Measurements from ENCODE around the gene COCH. TPM values are rescaled to one million over a fixed set of nuclear protein-coding genes. Genes with fewer than 3 reads are reported as not detected.

COCH gene
- total RNA-seq, result under 1 TPM; 0.33 to 0.69 TPM

GRCh38 chr14:30874120-30874998, at the start of gene COCH:
TSS of gene COCH (plus strand) at chr14:30874559. CDS start at chr14:30874939, 380 bp downstream.

Other genes starting within 250 kb of the COCH start
- gene AP4S1, start 151.1 kb downstream of the COCH start, total RNA-seq, result 1 to 10 TPM; 1.7 to 5.0 TPM
- 10 to 100 TPM; 42.7 to 49.3 TPM for gene STRN3, start 151.8 kb downstream of the COCH start, total RNA-seq